DLD1 (cell line): ENCODE data around the gene WDR20.
"Not testable (repeated sequence)": the region's sequence is repeated elsewhere in the genome, so short reads cannot be mapped to it uniquely, and the experiment has no call there.

Source experiments
- in situ Hi-C: cut with HindIII; loops from 2 replicates; pipeline ENCODE4 v1.10.0; 2017; ENCODE audit warnings: low sequenced_read_pairs

Gene WDR20

DNA sequence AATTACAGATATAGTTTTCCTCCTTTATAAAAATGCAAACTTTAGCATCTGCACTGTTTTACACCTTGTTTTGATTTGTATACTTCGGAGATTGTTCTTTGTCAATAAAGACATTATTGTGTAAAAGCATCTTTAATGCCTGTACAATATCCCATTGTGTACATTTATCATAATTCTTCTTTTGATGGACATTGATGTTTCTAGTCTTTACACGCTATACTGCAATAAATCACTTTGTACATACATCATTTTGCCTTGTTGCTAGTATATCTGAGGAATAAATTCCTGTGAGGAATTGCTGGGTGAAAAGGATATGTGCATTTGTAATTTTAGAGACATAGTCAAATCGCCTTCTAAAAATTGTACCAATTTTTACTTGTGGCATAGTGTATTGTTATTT is 30.4 kb downstream of the WDR20 start:
- in situ Hi-C loops: no loop called here

DNA sequence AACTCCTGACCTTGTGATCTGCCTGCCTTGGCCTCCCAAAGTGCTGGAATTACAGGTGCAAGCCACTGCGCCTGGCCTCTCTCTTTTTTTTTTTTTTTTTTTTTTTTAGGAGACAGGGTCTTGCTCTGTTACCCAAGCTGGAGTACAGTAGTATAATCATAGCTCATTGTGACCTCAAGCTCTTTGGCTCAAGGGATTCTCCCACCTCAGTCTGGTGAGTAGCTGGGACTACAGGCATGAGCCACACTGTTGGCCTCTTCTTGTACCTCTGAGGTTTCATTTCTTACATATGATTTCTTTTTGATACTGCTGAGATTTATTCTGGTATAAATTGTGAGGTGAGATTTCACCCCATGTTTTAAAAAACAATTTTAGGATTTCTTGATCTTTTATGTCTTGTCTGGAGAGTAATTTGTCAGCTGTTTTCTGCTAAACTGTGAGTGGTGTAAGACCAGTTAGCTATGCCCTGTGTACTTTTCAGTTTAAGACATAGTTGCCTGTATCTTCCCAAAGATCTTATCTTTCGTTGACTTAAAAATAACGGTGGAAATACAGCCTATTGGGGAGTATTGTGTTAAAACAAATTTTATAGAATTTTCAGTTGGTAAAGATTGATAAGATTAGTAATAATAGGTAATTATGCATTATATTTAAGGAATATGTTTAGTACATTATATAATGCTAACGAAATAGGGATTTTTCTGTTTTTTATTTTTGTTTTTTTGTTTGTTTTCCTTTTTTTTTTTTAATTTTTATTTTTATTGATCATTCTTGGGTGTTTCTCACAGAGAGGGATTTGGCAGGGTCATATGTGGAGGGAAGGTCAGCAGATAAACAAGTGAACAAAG is 31.7 kb downstream of the WDR20 start:
- in situ Hi-C loops: no loop called here

- in situ Hi-C loops: not testable (repeated sequence)
These were observed 32.2 kb downstream of the WDR20 start for GRCh38 chr14:102172021-102172272.

DNA sequence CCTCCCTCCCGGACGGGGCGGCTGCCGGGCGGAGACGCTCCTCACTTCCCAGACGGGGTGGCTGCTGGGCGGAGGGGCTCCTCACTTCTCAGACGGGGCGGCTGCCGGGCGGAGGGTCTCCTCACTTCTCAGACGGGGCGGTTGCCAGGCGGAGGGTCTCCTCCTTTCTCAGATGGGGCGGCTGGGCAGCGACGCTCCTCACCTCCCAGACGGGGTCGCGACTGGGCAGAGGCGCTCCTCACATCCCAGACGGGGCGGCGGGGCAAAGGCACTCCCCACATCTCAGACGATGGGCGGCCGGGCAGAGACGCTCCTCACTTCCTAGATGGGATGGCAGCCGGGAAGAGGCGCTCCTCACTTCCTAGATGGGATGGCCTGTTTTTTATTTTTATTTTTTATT is 33.0 kb downstream of the WDR20 start:
- in situ Hi-C loops: not testable (repeated sequence)

GRCh38 chr14:102177161-102177560 is 37.5 kb downstream of the WDR20 start:
- in situ Hi-C loops: no loop called here

GRCh38 chr14:102178806-102179205 is 39.1 kb downstream of the WDR20 start:
- in situ Hi-C loops: no loop called here

DNA sequence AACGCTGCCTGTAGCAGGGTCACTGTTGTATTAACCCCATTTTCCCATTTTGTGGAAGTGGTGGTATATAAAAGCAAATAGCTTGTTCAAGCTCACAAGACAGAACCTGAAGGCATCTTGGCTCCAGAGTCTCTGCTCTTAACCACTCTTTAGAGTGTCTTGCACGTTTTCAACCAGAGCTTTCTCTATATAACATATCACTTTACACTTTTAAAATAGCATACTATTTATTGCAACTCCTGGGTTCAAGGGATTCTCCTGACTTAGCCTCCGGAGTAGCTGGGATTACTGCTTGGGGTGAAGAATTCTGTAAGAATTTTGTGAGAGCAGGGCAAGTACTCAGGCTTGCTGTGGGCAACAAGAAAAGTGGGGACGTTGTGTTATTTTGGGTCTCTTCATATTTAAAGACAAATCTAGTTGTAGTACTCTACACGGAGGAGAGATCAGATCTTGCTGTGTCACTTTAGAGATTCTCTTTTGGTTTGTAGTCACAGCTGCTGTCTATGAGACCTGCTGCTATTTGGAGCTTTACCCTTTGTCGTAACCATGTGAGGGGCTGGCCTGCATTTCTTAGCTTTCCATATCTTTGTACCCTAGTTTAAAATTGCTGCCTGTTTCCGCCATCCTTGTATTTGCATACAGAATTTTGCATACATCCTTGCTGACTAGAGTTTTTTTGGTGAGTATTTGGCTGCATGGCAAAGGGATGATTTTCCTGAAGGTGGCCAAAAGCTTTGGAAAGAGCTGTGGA is 40.7 kb downstream of the WDR20 start:
- in situ Hi-C loops: loop anchor here (5.0 kb wide), 1 partner anchor 37 kb away; no protein-coding TSS in a partner anchor

DNA sequence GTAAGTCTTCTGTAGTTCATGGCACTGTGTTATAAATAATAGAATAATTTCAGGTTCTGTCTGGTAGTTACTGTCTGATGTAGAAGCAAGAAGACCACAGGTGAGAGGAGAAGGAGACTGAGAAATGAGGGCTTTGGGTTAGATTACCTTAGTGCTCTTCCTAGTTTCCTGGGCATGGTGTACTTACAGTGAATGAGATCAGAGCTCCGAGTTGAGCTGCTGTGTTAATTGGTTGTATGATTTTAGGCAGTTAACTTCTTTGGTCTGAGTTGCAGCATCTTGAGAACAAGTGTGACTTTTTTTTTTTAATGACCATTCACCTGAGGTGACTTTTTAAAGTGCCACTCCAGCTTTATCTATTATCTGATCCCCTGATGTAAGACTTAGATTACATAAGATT is 41.5 kb downstream of the WDR20 start:
- in situ Hi-C loops: loop anchor here (5.0 kb wide), 1 partner anchor 36 kb away; no protein-coding TSS in a partner anchor

DNA sequence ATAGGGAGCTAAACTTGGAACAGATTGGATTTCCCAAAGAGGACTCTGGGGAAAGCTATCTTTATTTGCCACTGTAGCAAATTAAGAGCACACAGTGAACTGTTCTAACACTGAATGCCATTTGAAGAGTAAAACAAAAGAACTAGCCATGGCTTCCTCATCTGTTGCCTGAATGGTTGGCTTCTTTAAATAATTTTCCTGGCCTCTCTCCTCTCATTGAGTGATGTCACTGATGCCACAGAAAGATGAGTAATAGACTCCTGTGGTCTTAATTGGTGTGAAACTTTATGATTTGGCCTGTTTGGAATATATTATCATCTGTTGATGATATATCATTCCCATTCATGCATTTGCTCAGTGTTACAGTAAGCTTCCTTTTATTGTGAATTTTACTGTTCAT is 42.5 kb downstream of the WDR20 start:
- in situ Hi-C loops: loop anchor here (5.0 kb wide), 1 partner anchor 35 kb away; no protein-coding TSS in a partner anchor

DNA sequence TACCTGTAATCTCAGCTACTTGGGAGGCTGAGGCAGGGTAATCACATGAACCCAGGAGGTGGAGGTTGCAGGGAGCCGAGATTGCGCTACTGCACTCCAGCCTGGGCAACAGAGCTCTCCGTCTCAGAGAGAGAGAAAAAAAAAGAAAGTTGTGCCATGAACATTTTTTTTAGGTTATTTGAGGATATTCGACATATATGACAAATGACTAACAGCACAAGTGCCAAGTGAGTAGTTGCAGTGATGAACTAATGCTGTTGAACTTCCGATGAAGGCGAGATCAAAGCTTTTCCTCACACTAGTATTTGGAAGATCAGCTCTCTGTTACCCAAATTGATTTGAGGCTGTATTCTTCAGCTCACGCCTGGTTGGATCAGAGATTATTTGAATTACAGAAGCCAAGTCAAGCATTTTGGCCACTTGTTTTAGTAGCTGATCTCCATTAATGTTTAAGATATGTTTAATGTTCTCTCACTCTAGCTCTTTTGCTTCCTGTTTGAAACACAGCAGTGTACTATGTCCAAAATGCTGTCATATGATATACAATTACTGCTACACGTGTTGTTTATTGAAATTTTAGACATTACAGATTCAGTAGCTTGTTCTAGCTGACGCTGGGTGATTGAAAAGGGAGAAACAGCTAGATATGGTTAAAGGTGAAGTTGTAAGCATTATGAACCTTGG is 43.4 kb downstream of the WDR20 start:
- in situ Hi-C loops: loop anchor here (5.0 kb wide), 1 partner anchor 34 kb away; no protein-coding TSS in a partner anchor

DNA sequence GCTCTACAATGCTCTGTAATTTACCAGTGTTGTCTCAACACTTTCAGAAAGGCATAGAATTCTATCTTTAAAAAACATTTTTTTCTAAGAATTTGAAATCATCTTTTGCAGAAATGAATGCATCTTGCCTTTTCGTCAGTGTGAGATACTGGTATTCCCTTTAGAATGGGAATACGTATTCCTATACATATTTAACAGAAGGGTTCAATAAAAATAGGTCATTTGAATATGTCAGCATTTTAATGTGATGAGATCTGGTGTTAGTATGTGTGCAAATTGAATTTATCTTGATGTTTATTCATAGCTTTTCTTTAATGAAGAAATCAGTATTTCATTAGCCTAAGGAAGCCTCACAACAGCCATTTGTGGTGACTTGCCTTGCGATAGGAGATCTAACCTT is 44.2 kb downstream of the WDR20 start:
- in situ Hi-C loops: loop anchor here (5.0 kb wide), 1 partner anchor 33 kb away; no protein-coding TSS in a partner anchor

DNA sequence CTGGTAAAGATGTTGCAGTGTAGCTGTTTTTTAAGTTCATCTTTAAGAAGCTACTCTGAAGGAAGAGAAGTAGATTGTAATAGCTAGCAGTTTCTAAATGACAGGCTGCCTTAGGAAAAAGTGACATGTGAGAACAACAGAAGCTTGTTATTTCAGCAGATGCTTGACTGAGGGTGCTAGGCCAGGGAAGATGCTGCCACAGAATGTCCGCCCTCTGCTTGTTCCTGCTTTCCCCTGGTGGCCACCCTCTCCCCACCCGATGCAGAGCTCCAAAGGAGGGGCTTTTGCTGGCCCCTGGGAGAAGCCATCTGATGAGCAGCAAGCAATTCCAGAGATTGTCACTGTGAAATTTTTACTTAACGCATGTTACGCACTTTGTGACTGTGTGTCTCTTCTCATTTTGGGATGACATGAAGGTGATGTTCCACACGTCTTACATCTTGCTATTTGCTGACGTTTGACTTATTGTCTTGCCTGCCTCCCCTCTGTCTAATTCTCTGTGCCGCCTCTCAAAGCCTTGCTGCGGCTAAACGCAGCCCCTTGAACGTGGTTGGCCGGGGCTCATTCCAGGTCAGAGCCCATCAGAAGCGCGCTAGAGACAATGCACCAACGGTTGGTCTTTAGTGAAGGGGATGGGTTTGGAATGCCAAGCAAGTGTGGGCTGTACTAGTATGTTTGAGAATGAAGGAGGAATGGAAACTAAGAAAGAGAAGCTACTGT is 44.8 kb downstream of the WDR20 start:
- in situ Hi-C loops: loop anchor here (5.0 kb wide), 1 partner anchor 33 kb away; no protein-coding TSS in a partner anchor

DNA sequence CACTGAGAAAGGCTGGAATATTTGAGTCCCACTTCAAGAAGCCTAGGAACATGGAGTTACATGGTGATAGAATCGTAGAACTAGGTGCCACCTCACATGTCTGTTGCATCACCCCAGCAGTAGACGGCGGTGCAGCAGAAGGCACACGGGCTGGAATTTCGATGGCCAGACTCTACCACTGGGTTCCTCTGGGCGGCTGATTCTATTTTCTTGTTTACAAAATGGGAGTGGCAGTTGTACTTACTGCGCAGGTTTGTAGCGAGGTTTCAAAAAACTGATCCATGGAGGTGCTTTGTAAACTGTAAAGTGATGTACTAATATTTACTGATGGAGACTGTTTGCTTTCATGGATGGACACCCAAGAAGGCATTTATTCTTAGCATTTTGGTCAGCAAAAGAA is 45.7 kb downstream of the WDR20 start:
- in situ Hi-C loops: no loop called here

DNA sequence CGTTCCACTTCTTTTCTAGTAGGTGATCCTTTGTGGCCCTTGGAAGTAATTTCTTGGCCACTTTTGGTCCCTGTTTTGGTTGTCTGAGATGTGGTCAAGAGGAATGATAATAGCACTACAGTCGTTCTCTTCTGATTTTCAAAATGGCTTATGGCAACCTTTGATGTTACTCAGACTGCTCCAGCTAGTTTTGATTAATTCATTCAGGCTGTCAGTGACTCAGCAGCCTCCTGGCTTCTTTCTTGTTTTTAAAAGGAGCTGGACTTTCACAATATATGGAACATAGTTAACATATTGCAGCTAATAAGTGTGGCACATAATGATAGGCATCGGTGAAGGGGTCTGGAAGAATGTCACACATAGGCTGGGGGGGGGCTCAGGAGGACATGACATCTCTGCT is 47.3 kb downstream of the WDR20 start:
- in situ Hi-C loops: no loop called here

GRCh38 chr14:102187568-102188001 is 47.9 kb downstream of the WDR20 start:
- in situ Hi-C loops: no loop called here

DNA sequence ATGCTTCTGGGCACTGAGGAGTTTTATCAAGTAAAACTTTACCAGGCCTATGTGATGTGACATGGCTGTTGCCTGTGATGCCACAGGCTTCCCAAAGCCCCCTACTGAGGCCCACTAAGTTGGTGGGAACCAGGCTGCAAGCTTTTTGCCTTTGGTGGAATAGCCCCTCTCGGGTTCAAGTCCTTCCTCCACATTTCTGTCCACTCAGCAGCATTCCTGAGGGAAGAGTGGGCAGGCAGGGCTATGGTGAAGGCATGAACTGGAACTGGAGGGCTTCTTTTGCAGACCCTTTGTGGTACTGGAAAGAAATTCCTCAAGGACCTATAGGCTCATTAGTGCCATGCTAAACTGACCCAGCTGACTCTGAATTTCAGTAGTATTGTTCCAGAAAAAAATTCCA is 48.5 kb downstream of the WDR20 start:
- in situ Hi-C loops: no loop called here

- in situ Hi-C loops: no loop called here
These were observed 50.2 kb downstream of the WDR20 start for GRCh38 chr14:102189874-102190273.

DNA sequence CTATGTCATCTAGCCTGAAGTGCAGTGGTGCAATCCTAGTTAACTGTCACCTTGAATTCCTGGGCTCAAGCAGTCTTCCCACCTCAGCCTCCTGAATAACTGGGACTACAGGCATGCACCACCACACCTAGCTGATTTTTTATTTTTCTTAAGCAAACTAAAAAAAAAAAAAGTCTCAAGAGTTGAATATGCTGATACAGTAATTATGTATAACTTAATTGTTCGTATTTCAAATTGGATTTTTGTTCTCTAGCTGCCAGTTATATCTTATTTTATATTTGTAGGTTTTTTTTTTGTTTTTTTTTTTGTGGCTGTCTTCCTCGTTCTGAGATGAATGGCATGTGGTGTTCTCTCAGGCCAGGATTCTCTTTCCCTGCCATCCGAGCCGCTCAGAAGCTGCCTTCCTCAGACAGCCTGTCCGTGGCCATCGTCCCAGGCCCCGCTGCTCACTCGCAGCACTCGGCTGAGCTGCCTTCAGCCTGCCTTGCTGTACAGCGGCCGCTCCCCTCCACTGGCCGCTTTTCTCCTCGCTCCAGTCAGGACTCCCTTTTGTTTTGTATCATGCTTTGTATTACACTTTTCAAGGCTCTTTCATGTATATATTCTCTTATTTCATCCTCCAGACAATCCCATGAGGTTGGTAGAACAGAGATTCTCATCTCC is 53.3 kb downstream of the WDR20 start:
- in situ Hi-C loops: no loop called here

DNA sequence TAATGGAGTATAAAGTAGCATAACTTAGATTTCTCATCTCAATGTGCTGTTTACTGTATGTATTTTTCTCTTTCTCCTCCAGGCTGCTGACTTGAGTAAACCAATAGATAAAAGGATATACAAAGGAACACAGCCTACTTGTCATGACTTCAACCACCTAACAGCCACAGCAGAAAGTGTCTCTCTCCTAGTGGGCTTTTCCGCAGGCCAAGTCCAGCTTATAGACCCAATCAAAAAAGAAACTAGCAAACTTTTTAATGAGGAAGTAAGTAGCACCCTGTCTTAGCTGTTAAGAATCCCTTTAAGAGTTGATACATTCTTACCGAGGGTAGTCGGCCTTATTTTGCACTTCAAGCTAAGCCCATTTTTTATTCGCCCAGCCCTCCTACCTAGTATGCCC is 55.2 kb downstream of the WDR20 start:
- in situ Hi-C loops: no loop called here

DNA sequence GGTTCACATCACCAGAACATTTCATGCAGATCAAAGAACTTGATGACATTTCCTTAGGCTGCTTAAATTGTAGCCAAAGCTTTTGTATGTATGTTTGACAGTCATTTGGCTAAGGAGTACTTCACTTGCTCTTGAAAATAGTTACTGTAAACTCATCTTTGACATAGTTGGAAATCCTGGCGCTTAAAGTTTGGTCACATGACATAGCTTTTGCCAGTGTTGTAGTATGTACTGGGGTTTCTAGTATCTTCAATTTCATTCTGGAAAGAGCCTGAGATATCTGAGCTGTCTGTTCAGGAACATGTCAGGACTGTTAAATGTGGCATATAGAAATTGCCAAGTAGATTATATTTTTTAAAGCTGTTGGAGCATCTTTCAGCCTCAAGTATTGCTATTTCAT is 55.7 kb downstream of the WDR20 start:
- in situ Hi-C loops: no loop called here
